Neutrophil (primary cell): ENCODE measurements around the gene OSGIN1.
"Not testable (repeated sequence)": the region's sequence is repeated elsewhere in the genome, so short reads cannot be mapped to it uniquely, and the experiment has no call there.

ENCODE experiments used
- H3K27ac ChIP-seq: fragments of 200-600 bp; sonication (generic); 2 replicates; pipeline ENCODE4 v1.5.1; 2016; ENCODE audit warnings: mild to moderate bottlenecking, moderate library complexity
- H3K27me3 ChIP-seq: fragments of 200-600 bp; sonication (generic); 2 replicates; pipeline ENCODE4 v1.6.0; 2016; ENCODE audit warnings: mild to moderate bottlenecking
- H3K36me3 ChIP-seq: fragments of 200-600 bp; sonication (generic); 2 replicates; pipeline ENCODE4 v1.5.1; 2017
- H3K4me1 ChIP-seq, 2 experiments: fragments of 200-600 bp in 1 of 2; sonication (generic) in 1 of 2; 1 replicate in 1 of 2; 2 replicates in 1 of 2; pipeline versions ENCODE4 v1.5.1 to v1.6.1; 2013 to 2016; ENCODE audit warnings: low read depth in 1 of 2, low read length in 1 of 2, mild to moderate bottlenecking in 1 of 2, moderate library complexity in 1 of 2; ENCODE audit not compliant: control insufficient read depth in 1 of 2, insufficient read depth in 1 of 2
- H3K4me3 ChIP-seq, 2 experiments: fragments of 200-600 bp in 1 of 2; sonication (generic) in 1 of 2; 1 replicate in 1 of 2; 2 replicates in 1 of 2; pipeline ENCODE4 v1.5.1; 2013 to 2016; ENCODE audit warnings: low read depth in 1 of 2, low read length in 1 of 2, mild to moderate bottlenecking in 1 of 2, moderate library complexity in 1 of 2
- H3K9me3 ChIP-seq: fragments of 200-600 bp; sonication (generic); 2 replicates; pipeline ENCODE4 v1.5.1; 2016
- TF ChIP-seq, protein P1 (sequence below): fragments of 200-600 bp; sonication (generic); IDR thresholded peaks from 2 replicates; pipeline ENCODE4 v1.5.1; 2016; ENCODE audit warnings: antibody characterized with exemption

The OSGIN1 gene

DNA sequence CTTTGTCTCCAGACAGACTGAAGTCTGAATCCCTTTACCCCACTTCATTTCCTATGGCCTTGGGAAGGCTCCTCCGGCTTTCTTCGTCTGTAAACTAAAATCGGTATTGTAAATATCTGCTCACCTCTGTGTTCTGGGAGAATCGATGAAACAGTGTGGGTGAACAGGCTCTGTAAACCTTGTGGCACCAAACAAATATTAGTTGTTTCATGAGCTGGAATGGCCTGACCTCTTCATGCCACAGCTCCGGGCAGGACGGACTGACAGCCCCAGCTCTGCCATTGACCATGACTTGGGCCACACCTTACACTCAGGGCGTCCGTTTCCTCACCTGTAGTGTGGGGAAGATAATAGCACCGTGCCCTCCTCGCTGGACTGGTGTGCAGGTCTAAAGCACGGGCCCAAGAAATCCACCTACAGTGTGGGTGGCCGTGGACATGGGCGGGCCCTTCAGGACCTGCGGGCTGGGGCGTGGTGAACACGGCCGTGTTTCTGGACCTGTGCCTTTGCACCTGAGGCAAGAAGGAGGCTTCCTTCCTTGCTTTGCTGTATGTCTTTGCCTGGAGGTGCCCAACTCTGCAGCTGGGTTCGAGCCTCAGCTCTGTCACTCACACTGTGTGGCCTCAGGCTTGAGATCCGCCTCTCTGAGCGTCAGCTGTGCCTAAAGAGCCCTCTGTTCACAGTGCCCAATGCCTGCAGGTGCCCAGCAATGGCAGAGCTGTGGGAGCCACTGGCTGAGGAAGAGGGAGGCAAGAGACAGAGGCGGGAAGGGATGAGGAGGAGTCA lies 6.1 kb upstream of the OSGIN1 start:
- Histone ChIP-seq H3K9me3 (no peaks in the 10 kb centered on the region), H3K4me3 (no peak overlapping the region), H3K27me3 (no peaks in the 10 kb centered on the region), H3K27ac (no peak overlapping the region), H3K36me3 (no peaks in the 10 kb centered on the region), H3K4me1 (no peaks in the 10 kb centered on the region)
- TF ChIP-seq, protein P1, sequence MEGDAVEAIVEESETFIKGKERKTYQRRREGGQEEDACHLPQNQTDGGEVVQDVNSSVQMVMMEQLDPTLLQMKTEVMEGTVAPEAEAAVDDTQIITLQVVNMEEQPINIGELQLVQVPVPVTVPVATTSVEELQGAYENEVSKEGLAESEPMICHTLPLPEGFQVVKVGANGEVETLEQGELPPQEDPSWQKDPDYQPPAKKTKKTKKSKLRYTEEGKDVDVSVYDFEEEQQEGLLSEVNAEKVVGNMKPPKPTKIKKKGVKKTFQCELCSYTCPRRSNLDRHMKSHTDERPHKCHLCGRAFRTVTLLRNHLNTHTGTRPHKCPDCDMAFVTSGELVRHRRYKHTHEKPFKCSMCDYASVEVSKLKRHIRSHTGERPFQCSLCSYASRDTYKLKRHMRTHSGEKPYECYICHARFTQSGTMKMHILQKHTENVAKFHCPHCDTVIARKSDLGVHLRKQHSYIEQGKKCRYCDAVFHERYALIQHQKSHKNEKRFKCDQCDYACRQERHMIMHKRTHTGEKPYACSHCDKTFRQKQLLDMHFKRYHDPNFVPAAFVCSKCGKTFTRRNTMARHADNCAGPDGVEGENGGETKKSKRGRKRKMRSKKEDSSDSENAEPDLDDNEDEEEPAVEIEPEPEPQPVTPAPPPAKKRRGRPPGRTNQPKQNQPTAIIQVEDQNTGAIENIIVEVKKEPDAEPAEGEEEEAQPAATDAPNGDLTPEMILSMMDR, result no peak

DNA sequence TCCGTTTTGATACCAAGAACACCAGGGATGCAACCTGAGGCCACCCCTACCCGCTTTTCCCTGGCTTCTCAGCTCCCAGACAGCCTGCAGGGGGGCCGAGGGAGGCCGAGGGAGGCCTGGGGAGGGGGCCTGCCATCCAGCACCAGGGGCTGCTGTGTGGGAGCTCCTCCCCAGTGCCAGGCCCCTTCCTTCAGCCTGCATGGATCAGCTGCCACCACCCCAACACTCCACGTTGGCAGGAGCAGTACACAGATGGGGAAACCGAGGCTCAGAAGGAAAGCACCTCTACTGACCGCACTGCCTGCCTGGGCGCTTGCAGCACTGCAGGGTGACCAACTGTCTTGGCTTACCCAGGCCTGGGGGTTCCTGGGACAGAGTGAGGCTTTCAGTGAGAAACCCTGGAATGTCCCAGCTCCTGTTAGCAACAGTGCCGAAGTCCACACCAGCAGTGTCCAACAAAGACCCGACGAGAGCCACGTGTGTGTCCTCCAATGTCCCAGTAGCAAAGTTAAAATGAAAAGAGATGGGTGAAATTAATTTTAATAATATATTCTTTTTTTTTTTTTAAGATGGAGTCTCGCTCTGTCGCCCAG lies 5.3 kb upstream of the OSGIN1 start:
- no peaks in the 10 kb centered on the region for H3K36me3 ChIP-seq
- TF ChIP-seq, protein P1, result no peak
- no peak overlapping the region for H3K4me3 ChIP-seq

DNA sequence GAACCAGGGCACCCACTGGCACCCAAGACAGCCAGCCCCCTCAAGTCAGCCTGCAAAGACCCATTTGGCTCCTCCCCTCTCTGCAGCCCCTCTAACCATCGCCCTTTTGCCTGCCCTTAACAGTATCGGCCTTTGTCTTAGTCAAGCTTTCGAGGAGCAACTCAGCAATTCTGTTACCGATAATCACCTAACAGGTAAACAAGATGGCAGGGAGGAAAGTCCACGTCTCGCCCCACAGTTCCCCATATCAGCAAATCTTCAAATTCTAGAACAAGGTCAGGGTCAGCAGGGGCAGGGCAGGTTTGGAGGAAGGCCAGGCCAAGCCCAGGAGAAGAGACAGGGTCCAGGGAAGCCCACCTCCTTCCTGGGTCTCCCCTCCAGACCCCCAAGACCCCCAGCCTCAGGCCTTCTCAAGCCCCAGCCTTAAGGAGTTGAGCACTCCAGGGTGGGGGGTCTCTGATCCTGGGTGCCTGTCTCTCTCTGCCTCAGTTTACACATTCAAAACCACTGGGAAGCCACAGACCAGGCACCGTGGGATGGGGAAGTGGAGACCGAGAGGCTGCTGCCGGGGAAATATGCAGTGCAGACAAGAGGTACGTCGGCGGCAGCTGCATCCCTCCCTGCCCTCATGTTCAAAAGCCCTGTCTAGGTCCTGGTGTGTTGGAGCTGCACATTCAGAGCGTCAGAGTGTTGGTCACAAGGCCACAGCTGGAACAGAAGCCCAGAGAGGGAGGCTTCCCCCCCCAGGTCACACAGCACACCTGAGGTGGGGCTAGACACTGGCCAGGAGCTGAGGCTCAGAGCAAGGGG lies 3.9 kb upstream of the OSGIN1 start:
- H3K27me3 ChIP-seq, result peaks cover 6% of the 10 kb centered on the region
- no peak overlapping the region for H3K27ac ChIP-seq
- no peaks in the 10 kb centered on the region for H3K36me3 ChIP-seq
- no peak overlapping the region for H3K4me3 ChIP-seq
- no peaks in the 10 kb centered on the region for H3K9me3 ChIP-seq
- TF ChIP-seq, protein P1, result no peak
- H3K4me1 ChIP-seq, result peaks cover 18% of the 10 kb centered on the region in 2 experiments

More for the DNA sequence above, 5.3 kb upstream of the OSGIN1 start:
- Histone ChIP-seq H3K9me3 (no peaks in the 10 kb centered on the region), H3K27ac (no peak overlapping the region), H3K4me1 (peaks cover 4% of the 10 kb centered on the region in 2 experiments), H3K27me3 (no peaks in the 10 kb centered on the region)

DNA sequence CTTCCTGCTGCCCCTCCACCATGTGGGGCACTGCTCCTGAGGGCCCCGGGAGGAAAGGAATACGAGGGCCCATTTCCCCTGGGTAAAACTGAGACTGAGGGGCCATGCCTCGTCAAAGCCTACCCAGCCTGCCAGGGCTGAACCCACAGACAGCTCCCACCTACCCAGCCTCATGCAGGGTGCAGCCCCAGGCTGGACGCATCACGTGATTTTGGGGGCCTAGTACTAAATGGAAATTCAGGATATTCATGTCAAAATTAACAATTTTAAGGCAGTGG lies 3.4 kb upstream of the OSGIN1 start:
- peaks cover 10% of the 10 kb centered on the region for H3K27me3 ChIP-seq
- H3K4me3 ChIP-seq, result no peak overlapping the region
- no peaks in the 10 kb centered on the region for H3K9me3 ChIP-seq
- no peak overlapping the region for H3K27ac ChIP-seq
- no peaks in the 10 kb centered on the region for H3K36me3 ChIP-seq
- peaks cover 22 to 24% of the 10 kb centered on the region in 2 experiments for H3K4me1 ChIP-seq
- TF ChIP-seq, protein P1, result no peak

DNA sequence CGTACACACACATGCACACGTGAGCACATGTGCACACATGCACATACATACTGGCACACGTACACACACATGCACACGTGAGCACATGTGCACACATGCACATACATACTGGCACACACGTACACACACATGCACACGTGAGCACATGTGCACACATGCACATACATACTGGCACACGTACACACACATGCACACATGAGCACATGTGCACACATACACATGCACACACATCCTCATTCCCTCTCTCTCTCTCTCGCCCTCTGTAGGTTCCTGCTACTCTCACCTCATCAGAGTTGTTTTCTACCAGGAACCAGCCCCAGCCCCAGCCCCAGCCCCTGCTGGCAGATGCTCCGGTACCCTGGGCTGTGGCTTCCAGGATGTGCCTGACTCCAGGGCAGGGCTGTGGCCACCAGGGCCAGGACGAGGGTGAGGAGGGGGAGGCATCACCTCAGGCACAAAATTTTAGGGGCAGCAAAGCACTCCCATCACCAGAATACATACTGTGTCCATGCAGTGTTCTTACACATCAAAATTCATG lies 2.1 kb upstream of the OSGIN1 start:
- H3K4me3 ChIP-seq, H3K36me3 ChIP-seq, H3K9me3 ChIP-seq, H3K27ac ChIP-seq: not testable (repeated sequence)
- Histone ChIP-seq H3K27me3 (peaks cover 23% of the 10 kb centered on the region), H3K4me1 (peaks cover 24 to 26% of the 10 kb centered on the region in 2 experiments)
